ENCODE measurements around the gene SLC44A4.

DNA sequence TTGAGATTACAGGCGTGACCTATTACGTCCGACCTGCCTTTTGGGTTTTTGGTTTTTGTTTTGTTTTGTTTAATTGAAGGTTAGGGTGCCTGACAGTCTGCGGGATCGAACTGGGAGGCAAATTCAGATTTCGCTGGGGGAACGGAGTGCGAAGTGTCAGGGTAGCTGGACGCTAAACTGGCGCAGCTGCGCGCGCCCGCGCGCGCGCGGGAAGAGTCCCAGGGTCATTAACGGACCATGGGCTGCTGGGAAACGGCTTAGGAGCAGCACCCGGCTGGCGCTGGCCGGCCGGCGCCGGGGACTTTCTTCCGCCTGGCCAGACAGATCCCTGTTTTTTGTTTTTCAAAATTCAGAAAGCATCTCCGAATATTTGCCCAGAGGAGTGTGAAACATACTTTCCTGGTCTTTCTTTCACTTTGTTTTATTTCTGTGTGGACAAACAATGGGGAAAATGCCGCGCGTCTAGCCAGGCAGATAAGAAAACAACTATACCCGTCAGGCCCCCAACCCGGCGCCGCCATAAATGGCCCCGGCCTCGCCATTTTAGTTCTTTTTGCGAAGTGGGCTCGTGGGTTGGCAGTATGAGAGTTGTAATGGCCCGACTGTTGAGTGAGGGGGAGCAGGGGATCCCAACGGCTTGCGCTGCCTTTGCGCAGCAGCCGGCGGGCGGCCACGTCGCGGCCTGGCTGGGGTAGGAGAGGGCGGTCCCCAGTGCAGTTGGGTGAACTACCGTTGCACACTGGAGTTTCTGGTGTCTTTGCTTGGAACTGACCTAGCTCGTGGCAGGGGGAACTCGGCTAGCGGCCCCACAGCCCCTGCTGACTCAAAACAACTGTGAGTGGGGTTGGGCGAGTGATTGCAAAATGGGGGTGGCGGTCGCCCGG, 44.2 kb downstream of the SLC44A4 start:
- TF ChIP-seq, protein P1, sequence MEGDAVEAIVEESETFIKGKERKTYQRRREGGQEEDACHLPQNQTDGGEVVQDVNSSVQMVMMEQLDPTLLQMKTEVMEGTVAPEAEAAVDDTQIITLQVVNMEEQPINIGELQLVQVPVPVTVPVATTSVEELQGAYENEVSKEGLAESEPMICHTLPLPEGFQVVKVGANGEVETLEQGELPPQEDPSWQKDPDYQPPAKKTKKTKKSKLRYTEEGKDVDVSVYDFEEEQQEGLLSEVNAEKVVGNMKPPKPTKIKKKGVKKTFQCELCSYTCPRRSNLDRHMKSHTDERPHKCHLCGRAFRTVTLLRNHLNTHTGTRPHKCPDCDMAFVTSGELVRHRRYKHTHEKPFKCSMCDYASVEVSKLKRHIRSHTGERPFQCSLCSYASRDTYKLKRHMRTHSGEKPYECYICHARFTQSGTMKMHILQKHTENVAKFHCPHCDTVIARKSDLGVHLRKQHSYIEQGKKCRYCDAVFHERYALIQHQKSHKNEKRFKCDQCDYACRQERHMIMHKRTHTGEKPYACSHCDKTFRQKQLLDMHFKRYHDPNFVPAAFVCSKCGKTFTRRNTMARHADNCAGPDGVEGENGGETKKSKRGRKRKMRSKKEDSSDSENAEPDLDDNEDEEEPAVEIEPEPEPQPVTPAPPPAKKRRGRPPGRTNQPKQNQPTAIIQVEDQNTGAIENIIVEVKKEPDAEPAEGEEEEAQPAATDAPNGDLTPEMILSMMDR (IDR thresholded peaks at IDR 0.05; ENCODE audit: low read depth, low read length, poor library complexity, severe bottlenecking), result no peak
- no peak for TF ChIP-seq EZH2phosphoT487 (IDR thresholded peaks at IDR 0.05; ENCODE audit: borderline replicate concordance, low read length)
